IPS-NIHi7 (cell line): ENCODE measurements around the gene ISCU.
"Not testable (repeated sequence)": the region's sequence is repeated elsewhere in the genome, so short reads cannot be mapped to it uniquely, and the experiment has no call there.

ENCODE experiments used
- DNase-seq: peaks from one replicate; pipeline ENCODE4 v3.0.0; 2012; ENCODE audit warnings: mixed read lengths; ENCODE audit errors: extremely low spot score

The ISCU gene

DNA sequence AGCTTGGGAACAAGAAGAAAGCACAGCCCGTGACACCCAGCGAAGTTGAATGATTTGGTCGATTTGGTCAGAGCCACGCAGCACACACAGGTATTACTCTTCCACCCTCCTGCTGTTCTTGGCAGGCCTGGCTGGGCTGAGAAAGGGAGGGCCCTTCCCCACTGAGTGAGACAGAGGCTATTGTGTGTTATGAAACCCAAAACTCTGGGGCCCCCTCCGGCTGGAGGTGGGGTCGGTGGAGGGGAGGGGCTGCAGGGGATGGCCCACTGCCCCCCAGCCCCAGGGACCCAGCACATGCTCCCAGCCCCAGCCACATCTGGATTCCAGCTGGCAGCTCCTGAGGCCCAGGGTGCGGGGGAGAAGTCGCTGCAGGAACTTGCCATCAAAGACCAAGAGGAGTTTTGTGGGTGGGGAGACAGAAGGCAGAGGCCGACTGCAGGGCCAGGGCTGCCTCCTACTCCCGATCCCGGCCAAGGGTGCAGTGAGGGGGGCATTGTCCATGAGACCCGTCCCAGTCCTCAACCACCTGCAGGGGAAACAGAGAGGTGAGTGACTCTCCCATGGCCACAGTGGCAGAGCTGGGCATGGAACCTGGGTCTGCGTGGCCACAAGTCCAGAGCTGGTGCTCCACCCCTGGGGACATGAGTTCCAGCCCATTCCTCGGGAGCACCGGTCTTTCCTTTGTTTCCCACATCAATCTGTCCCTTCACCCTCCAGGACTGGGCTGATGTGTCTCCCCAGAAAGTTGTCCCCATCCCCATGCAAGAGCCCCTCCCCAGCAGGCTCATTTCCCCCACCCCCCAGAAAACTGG lies 26.8 kb downstream of the ISCU start:
- no peak for DNase-seq

DNA sequence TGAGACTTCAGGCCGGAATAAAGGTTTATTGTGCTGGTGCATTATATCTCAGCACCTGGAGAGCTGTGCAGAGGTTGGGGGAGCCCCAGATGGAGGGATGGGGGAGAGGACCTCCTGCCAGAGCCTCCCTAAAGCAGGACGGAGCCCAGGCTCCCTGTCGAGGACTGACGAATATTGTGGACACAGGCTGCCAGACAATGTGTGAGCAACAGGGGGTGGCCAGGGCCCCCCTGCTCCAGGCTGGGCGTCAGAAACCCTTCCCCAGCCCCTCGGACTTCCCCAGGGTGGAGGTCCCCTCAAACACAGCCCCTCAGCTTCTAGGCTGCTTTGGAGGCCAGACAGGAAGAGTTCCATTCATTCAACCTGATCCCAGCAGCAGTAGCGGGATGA lies 27.4 kb downstream of the ISCU start:
- DNase-seq = no peak

DNA sequence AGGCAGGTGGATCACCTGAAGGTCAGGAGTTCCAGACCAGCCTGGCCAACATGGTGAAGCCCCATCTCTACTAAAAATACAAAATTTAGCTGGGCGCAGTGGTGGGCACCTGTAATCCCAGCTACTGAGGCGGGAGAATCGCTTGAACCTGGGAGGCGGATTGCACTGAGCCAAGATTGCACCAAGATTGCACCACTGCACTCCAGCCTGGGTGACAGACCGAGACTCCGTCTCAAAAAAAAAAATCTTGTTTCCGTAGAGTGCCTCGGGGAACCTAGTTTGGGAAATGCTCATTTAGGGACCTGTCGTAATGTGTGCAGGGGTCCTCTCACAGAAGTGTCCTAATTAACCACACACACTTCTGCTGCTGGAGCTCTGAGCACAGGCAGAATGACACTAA lies 28.1 kb downstream of the ISCU start:
- not testable (repeated sequence) for DNase-seq

DNA sequence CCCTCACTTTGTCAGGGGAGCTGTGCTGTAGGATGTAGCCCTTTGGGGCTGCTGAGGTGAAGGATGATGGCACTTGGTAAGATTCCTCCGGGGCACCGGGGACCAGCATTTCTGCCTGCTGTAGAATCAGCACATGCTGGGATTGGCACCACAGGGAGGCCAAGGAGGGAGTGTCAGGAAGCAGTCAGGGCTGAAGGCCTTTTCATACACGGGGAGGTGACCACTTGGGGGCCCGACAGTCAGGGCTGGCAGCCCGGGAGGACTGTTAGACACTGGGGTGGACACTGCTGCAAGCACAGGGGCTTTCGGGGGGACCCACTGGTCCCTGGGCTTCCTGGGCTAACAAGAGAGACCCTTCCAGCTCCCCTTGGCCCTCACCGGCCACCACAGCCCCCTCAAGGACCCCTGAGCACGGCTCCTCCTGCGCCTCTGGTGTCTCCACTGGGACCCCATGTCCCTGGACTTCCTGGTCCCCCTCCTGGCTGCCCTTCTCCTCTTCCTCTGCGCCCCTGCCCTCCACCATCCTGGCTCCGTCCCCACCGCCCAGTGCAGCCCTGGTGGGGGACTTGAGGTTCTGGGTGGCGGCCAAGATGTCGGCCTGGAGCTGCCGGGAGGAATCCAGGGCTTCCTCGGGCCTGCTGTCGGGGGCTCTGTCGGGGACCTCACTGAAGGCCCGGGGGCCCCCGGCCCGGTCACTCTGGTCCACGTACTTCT lies 29.0 kb downstream of the ISCU start:
- no peak for DNase-seq

DNA sequence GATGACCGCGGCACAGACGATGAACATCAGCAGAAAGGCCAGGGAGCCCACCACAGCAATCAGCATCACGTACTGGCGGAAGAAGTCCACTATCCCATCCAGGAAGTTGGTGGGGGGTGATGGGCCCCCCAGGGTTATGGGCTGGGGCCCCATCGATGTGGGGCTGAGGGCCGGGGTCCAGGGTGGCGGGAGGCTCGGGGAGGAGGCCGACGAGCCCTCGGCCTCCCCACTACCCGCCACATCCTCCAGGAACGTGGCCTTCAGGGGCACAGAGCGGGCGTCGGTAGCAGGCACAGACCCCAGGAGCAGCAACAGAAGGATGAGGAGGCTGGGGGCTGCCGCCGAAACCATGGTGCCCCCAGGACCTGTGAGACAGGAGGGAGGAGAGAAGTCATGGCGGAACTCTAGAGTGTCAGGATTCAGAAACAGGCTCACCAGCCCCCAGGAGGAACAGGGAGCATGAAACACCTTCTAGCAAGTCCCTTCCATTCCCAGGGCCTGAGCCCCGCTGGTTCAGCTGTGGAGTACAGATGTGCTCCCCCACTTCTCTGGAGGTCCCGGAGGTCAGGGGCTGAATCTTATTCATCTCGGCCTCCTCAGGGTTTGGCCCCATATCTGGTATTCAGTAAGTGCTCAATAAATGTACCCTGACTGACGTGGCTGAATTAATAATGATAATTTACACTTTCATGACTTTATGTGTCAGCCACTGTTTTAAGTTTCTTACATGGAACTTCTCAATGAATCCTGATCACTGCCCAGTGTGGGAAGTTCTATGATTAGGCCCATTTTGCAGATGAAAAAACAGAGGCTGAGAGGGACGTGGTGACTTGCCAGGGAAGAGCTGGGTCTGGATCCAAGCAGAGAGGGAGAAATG lies 29.9 kb downstream of the ISCU start:
- no peak for DNase-seq

DNA sequence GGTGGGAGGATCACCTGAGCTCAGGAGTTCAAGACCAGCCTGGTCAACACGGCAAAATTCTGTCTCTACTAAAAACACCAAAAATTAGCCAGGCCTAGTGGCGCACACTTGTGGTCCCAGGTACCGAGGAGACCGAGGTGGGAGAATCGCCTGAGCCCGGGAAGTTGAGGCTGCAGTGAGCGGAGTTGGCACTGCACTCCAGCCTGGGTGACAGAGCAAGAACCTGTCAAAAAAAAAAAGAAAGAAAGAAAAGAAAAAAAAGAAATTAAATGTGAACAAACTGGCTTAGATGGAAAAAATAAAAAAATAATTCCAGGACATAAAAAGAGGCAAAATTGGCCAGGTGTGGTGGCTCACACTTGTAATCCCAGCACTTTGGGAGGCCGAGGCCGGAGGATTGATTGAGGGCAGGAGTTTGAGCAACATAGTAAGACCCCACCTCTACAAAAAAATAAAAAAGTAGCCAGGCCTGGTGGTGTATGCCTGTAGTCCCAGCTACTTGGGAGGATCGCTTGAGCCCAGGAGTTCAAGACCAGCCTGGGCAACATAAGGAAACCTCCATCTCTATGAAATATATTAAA lies 32.0 kb downstream of the ISCU start:
- DNase-seq = no peak

DNA sequence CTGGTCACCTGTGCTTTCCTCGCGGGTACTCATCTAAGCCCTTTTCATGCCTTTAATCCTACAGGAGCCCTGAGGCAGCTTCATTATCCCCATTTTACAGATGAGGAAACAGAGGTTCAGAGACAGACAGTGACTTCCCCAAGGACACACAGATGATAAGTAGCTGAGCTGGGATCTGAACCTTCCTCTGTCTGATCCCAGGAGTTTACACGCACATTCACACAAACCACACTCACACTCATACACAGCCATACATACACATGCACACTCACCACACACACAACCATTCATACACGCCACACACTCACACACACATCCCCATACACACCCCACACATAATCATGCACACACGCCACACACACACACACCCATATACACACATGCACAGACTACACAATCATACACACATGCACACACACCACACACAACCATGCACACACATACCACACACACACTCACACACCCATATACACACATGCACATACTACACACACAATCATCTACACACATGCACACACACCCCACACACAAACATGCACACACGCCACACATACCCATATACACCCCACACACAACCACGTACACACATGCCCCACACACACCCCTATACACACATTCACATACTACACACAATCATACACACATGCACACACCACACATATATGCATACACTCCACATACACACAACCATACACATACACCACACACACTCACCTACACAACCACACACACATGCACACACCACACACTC lies 32.7 kb downstream of the ISCU start:
- no peak for DNase-seq

DNA sequence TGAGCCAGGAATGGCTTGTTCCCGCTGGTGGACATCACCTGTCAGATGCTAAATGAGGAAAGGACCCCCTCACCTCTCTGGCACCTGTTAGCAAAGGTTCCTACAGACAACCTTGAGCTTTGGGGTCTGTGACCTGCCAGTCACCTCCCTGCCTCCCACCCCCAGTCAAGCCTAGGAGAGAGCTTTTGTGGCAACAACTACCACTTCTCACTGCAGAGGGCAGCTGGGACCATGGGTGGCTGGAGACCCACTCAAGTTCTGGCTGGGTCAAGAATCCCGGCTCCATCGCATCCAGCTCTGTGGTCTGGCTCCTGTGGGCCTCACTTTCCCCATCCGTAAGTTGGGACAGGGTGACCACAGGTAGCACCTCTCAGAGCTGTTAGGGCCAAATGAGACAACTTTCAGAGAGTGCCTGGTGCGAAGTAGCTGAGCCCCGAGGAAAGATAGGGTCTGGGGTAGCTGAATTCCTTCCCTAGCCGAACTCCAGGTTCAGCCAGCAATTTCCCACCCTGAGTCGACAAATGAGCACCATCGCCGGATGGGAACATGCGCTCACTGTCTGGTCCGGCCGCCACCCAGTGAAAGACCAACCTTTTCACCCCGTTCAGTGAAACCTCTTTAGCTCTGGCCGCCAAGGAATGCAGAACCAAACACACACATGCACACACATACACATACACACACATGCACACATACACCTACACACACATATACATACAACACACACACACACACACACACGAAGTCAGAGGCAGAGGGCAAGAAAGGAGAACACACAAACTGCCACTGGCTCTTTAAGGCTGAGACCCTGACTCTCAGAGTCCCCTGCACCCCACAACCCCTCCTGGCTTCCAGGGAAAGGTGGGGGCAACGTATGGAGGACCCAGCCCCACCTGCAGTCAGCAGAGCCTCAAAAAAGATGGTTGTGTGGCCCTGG lies 33.6 kb downstream of the ISCU start:
- no peak for DNase-seq

DNA sequence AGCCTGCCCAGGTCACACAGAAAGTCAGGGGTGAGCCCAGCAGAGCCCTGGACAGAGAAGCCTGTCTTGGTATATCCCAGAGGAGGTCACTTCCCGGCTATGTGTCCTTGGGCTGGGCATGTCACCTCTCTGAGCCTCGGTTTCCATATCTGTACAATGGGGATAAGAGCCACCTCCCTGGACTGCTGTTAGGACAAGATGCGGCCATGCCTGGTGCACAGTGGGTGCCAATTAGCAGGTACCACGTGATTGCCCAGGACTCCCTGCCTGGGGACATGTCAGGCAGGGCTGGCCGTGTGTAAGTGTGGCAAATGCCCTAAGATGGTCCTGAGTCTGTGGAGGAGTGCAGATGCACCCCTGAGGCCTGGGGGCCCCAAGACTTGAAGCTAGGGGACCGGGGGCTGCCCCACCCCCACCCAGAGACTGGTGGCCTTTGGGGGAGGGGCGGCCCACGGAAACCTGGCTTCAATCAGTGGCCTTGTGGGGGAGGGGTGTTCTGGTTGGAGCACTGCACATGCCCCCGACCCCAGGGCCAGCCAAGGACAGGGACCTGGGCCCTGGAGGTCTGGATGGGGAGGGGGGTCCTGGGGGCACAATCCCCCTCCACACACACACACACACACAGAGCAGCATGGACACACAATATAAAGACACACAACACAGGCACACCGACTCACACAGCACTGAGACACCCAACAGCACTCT lies 34.6 kb downstream of the ISCU start:
- DNase-seq = no peak

DNA sequence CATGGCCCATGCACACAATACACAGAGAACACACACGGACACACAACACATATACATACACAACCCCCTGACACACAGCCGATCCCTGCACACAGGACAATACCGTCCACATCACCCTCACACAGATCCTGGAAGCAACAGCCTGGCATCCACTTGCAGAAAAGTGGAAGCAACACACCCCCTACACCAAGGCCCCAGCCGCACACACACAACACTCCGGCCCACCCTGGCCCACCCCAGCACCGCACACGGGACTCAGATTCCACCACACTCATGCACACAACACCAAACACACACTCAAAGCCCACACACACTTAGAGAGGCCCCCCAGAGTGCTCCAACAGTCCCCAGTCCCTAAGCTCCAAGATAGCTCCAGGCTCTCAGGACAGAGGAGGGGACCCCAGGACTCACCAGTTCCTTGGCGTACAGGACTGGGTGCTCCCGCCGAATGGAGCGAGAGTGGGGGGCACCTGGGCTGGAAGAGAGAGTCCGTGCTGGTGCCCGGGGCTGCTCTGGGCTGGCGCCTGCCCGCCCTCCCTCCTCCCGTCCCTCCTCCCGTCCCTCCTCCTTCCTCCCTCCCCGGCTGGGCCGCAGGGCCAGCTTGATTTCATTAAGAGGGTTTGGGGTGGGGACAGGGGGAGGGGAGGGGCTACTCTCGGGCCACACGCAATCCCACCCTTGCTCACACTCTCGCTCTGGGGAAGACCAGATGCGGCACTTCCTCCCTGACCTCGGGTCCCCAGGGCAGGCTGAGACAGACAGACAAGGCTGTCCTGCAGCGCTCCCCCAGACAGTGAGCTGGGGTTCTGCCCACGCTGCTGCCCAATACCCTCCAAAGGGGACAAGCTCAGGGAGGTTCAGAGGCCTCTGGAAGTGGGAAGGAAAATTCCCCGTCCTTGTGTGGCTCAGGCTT lies 35.4 kb downstream of the ISCU start, which contains the start of gene TMEM119:
Gene TMEM119 (minus strand): TSS at position 526 of the 913 bp plus-strand sequence. CDS start 5,701 bp downstream, outside the sequence.
- no peak for DNase-seq

DNA sequence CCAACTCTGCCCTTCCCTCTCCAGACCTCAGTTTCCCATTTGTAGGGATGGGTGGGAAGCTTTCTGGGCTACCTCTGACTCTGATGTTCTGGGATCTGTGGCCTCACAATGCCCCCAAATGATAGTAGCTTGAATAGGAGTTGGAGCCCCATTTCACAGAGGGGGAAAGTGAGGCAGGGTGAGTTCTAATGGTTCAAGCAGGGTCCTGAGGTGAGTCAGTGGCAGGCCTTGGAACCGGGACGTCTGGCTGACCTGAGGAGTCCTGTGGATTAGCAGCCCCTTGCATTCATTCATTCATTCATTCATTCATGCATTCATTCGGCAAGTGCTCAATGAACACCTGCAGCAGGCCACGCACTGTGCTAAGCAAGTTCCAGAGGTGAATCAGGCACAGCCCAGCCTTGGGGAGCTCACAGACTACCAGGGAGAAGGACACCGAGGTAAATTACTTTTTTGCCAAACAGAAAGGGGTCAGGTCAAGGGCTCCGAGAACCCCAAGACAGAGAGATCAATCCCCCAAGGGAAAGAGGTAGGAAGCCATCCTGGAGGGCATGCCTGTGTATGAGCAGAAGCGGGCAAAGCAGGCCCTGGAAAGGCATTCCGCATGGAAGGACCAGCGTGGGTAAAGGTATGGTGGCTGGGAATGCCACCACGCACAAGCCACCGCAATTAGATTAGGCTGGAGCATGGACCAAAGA lies 36.3 kb downstream of the ISCU start:
- DNase-seq = no peak

DNA sequence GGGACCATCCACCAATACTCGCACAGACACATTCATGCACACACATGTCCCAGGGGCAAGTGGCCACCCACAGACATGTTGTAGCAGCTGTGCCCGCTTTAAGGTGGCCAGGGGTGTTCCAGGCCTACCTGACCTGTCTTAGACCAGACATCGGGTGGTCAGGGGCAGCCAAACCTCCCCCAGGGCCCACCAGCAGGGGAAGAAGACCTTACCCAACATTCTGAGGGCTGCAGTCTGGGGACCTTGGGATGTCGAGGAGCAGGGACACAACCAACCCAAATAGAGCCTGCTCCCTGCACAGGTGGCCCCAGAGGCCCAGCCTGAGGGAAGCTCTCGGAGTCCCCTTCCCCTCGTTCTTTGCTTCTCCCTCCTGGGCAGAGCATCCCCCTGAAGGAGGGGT lies 37.1 kb downstream of the ISCU start:
- no peak for DNase-seq

DNA sequence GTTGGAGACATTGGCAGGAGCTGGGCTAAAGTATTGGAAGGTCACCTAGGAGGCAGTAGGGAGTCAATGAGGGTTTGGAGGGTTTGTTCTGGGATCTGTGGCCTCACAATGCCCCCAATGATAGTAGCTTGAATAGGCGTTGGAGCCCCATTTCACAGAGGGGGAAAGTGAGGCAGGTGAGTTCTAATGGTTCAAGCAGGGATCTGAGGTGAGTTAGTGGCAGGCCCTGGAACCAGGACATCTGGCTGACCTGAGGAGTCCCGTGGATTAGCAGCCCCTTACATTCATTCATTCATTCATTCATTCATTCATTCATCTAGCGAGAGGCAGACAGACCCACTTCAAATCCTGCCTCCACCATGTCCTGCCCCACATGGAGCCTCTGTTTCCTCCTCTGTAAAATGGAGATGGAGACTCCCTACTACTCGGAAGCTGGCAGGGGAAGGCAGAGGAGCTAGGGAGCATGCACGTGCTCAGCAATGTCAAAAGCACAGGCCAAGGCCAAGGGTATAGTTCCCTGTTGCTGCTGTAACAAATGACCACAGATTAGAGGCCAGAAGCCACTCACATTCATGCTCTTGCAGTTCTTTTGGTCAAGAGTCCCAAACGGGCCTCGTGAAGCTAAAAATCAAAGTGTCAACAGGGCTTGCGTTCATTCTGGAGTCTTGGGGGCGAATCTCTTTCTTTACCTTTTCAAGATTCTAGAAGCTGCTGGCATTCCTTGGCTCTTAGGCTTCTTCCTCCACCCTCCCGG lies 37.7 kb downstream of the ISCU start:
- DNase-seq = no peak

DNA sequence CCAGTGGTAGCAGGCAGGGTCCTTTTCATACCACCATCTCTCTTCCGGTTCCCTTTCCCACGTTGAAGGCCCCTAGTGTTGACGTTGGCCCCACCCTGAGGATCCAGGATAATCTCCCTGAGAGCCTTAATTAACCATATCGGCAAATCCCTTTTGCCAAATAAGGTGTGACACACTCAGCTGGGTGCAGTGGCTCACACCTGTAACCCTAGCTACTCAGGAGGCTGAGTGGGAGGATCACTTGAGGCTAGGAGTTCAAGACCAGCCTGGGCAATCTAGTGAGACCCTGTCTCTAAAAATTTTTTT lies 38.3 kb downstream of the ISCU start:
- no peak for DNase-seq

DNA sequence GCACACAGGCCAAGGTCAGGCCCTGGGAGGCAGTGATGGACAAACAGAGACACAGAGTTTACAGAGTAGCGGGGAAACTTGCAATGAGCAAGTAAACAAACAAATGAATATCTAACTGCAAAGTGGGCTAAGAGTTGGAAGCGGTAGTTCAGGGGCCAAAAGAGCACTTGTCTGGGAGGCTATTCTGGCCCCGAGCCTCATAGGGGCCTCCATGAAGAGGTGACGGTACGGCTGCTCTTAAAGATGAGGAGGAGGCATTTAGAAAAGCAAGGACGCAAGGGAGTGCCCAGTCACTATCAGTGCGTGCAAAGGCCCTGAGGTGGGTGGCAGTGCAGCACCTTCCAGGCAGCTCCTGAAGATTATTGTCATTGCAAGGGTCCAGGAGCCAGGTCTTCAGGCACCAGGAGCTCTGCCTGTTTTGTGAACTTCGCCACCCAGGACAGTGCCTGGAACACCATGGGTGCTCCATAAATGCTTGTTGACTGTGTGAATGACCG lies 39.9 kb downstream of the ISCU start:
- no peak for DNase-seq

DNA sequence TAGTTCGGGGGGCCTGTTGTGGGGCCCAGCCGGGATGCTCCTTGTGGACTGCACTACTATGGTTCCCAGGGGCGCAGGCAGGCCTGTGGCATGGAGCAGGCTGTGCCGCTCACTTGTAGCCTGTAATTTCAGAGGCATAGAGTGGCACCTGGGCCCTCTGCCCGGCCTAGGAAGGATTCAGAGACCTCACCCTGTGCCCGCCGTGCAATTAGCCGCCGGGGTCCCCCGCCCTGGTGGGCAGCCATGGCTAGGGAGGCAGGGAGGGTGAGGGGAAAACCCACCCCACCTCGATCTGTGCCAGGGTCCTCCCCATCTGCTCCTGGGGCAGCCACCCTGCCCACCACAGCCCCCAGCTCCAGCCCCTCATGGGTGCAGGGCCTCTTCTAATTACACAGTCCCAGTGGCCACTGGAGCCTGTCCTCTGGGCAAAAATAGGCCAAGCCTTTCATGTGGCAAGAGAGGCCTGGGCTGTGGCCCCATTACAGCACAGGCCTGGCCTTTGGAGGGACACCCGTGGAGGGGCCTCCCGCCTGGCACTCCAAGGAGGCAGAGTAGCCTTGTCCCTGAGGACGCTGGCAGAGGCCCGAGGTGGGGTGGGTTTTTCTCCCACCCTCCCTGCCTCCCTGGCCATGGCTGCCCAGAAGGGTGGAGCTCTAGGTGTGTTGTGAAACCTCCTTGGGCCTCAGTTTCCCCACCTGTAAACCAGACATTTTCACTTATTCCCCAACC lies 40.7 kb downstream of the ISCU start:
- DNase-seq = no peak
